HepG2 (cell line): Measurements from ENCODE around the gene ADCY1. TPM values are rescaled to one million over a fixed set of nuclear protein-coding genes. Genes with fewer than 3 reads are reported as not detected.

Source experiments
- MYPOP ChIP-seq: sonication (generic); formaldehyde crosslinking; IDR thresholded peaks from 2 replicates; pipeline ENCODE4 v1.8.1; 2023; ENCODE audit warnings: mild to moderate bottlenecking, moderate library complexity, missing genetic modification reagents
- NR2F6 ChIP-seq, 2 experiments: IDR thresholded peaks; 2 replicates each; pipeline ENCODE4 v1.6.1; 2016; ENCODE audit warnings: antibody characterized with exemption in 1 of 2, mild to moderate bottlenecking in 1 of 2
- ZNF577 ChIP-seq: sonication (generic); formaldehyde crosslinking; IDR thresholded peaks from 2 replicates; pipeline ENCODE4 v1.4.0; 2020; ENCODE audit warnings: mild to moderate bottlenecking, low read depth, missing genetic modification reagents, borderline replicate concordance
- ZNF687 ChIP-seq: sonication (generic); formaldehyde crosslinking; IDR thresholded peaks from 2 replicates; pipeline ENCODE4 v1.5.1; 2020; ENCODE audit warnings: mild to moderate bottlenecking, missing genetic modification reagents, moderate library complexity
- ZNF891 ChIP-seq: sonication (generic); formaldehyde crosslinking; IDR thresholded peaks from 2 replicates; pipeline ENCODE4 v1.5.0; 2020; ENCODE audit warnings: mild to moderate bottlenecking, missing genetic modification reagents
- polyA plus RNA-seq, 8 experiments: library from polyadenylated mRNA; depleted of rRNA in 3 of 8; stranded (reverse) in 7 of 8; unstranded in 1 of 8; fragments of >200 nt; fragmentation: Illumina TruSeq in 4 of 8; extraction: Trizol in 4 of 8; gene quantifications; 2 replicates each; pipeline versions ENCODE4 v1.2.1 to v1.2.3, GENCODE V29; 2011 to 2016; ENCODE audit warnings: low read depth in 4 of 8, missing spikeins in 1 of 8, mixed read lengths in 1 of 8; ENCODE audit not compliant: insufficient read depth in 1 of 8
- total RNA-seq, 5 experiments: library from RNA; depleted of rRNA; stranded (reverse); fragments of >200 nt; fragmentation: Illumina TruSeq; extraction: Trizol; gene quantifications; 2 replicates each; pipeline ENCODE4 v1.2.3, GENCODE V29; 2016; ENCODE audit warnings: low read depth in 1 of 5
- TF ChIP-seq, protein P1 (sequence below): sonication (generic); formaldehyde crosslinking; IDR thresholded peaks from 2 replicates; pipeline ENCODE4 v1.5.0; 2020; ENCODE audit warnings: missing genetic modification reagents
- TF ChIP-seq, protein P2 (sequence below): sonication (generic); formaldehyde crosslinking; IDR thresholded peaks from 2 replicates; pipeline ENCODE4 v1.5.1; 2020; ENCODE audit warnings: missing genetic modification reagents, mild to moderate bottlenecking, borderline replicate concordance

The ADCY1 gene
- total and polyA plus RNA-seq, 2 of the 13 experiments (the other 11 are each of a cell fraction or from before 2014, with no cell fraction given): 0.80 to 1.2 TPM

GRCh38 chr7:45701701-45702510 is 127.7 kb downstream of the ADCY1 start (continued):
- TF ChIP-seq ZNF687: peak; percentile 27
- no peak for TF ChIP-seq ZNF891 (CRISPR knock-in tag)
- TF ChIP-seq, protein P1, sequence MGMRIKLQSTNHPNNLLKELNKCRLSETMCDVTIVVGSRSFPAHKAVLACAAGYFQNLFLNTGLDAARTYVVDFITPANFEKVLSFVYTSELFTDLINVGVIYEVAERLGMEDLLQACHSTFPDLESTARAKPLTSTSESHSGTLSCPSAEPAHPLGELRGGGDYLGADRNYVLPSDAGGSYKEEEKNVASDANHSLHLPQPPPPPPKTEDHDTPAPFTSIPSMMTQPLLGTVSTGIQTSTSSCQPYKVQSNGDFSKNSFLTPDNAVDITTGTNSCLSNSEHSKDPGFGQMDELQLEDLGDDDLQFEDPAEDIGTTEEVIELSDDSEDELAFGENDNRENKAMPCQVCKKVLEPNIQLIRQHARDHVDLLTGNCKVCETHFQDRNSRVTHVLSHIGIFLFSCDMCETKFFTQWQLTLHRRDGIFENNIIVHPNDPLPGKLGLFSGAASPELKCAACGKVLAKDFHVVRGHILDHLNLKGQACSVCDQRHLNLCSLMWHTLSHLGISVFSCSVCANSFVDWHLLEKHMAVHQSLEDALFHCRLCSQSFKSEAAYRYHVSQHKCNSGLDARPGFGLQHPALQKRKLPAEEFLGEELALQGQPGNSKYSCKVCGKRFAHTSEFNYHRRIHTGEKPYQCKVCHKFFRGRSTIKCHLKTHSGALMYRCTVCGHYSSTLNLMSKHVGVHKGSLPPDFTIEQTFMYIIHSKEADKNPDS (CRISPR knock-in tag): no peak
- TF ChIP-seq, protein P2, sequence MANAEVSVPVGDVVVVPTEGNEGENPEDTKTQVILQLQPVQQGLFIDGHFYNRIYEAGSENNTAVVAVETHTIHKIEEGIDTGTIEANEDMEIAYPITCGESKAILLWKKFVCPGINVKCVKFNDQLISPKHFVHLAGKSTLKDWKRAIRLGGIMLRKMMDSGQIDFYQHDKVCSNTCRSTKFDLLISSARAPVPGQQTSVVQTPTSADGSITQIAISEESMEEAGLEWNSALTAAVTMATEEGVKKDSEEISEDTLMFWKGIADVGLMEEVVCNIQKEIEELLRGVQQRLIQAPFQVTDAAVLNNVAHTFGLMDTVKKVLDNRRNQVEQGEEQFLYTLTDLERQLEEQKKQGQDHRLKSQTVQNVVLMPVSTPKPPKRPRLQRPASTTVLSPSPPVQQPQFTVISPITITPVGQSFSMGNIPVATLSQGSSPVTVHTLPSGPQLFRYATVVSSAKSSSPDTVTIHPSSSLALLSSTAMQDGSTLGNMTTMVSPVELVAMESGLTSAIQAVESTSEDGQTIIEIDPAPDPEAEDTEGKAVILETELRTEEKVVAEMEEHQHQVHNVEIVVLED (CRISPR knock-in tag): no peak
- no peak for TF ChIP-seq ZNF577 (CRISPR knock-in tag)
- no peak for TF ChIP-seq MYPOP (CRISPR knock-in tag)
- TF ChIP-seq NR2F6 (IDR thresholded peaks at IDR 0.05): 0 out of 2 replicates have a peak, but pooled peaks have one; percentile 11
- TF ChIP-seq NR2F6 (CRISPR knock-in tag; IDR thresholded peaks at IDR 0.05): no peak
